SK-N-SH (cell line): ENCODE results near the gene NOC2L. TPM values are rescaled to one million over a fixed set of nuclear protein-coding genes. Genes with fewer than 3 reads are reported as not detected.

ENCODE experiments used
- CTCF ChIA-PET: fragments of 300-600, 350-600 bp; formaldehyde crosslinking; extraction: SDS; loops from one replicate; lab custom pipeline; 2021; lab: Yijun Ruan, JAX
- POLR2A ChIA-PET: fragments of 350-600 bp; sonication (Branson Sonifier 250); formaldehyde crosslinking; extraction: SDS; loops from one replicate; lab custom pipeline; 2020; ENCODE audit warnings: antibody characterized with exemption, inconsistent platforms; lab: Yijun Ruan, JAX
- DNase-seq: peaks from one replicate; pipeline ENCODE4 v3.0.0; 2012
- H2AFZ ChIP-seq: fragments of 200-600 bp; sonication (generic); 2 replicates; pipeline ENCODE4 v1.8.1; 2016; ENCODE audit warnings: antibody characterized with exemption, mild to moderate bottlenecking, low read depth
- H3F3A ChIP-seq: fragments of 200-600 bp; sonication (generic); replicated peaks from 2 replicates; pipeline ENCODE3; 2016; ENCODE audit warnings: antibody characterized with exemption, mild to moderate bottlenecking; ENCODE audit not compliant: insufficient read depth
- H3K27ac ChIP-seq, 2 experiments: fragments of 200-500 bp in 1 of 2; fragments of 200-600 bp in 1 of 2; sonication (Bioruptor generic) in 1 of 2; sonication (generic), shearing (Covaris generic) in 1 of 2; 2 replicates each; pipeline versions ENCODE4 v1.5.1 to v1.6.1; 2014 to 2016; ENCODE audit warnings: low read depth in 2 of 2, inconsistent platforms in 1 of 2, low read length in 1 of 2, mild to moderate bottlenecking in 1 of 2, mixed read lengths in 1 of 2
- H3K27me3 ChIP-seq: fragments of 200-600 bp; sonication (generic), shearing (Covaris generic); 2 replicates; pipeline ENCODE4 v1.6.1; 2016; ENCODE audit warnings: mixed run types; ENCODE audit not compliant: insufficient read depth
- H3K36me3 ChIP-seq, 2 experiments: fragments of 200-500 bp in 1 of 2; fragments of 200-600 bp in 1 of 2; sonication (Bioruptor generic) in 1 of 2; sonication (generic) in 1 of 2; replicated peaks in 1 of 2; 2 replicates each; pipeline versions ENCODE3 to v1.5.1; 2014 to 2016; ENCODE audit warnings: low read length in 1 of 2, mild to moderate bottlenecking in 1 of 2; ENCODE audit not compliant: insufficient read depth in 2 of 2, control insufficient read depth in 1 of 2
- H3K4me1 ChIP-seq, 2 experiments: fragments of 200-500 bp in 1 of 2; fragments of 200-600 bp in 1 of 2; sonication (Bioruptor generic) in 1 of 2; sonication (generic), shearing (Covaris generic) in 1 of 2; 2 replicates each; pipeline versions ENCODE4 v1.5.1 to v1.6.1; 2014 to 2016; ENCODE audit warnings: low read depth in 1 of 2, low read length in 1 of 2, mixed run types in 1 of 2; ENCODE audit not compliant: insufficient read depth in 2 of 2, control insufficient read depth in 1 of 2
- H3K4me2 ChIP-seq: fragments of 200-600 bp; sonication (generic), shearing (Covaris generic); 2 replicates; pipeline ENCODE4 v1.6.1; 2017; ENCODE audit warnings: mixed run types
- H3K4me3 ChIP-seq, 2 experiments: fragments of 200-500 bp in 1 of 2; fragments of 200-600 bp in 1 of 2; sonication (Bioruptor generic) in 1 of 2; sonication (generic), shearing (Covaris generic) in 1 of 2; 2 replicates each; pipeline versions ENCODE4 v1.5.1 to v1.8.1; 2014 to 2016; ENCODE audit warnings: low read depth in 2 of 2, inconsistent platforms in 1 of 2, low read length in 1 of 2, mild to moderate bottlenecking in 1 of 2, mixed read lengths in 1 of 2, moderate library complexity in 1 of 2
- H3K79me2 ChIP-seq: fragments of 200-600 bp; sonication (generic); 2 replicates; pipeline ENCODE4 v1.8.1; 2017; ENCODE audit warnings: mild to moderate bottlenecking; ENCODE audit not compliant: insufficient read depth
- H3K9ac ChIP-seq: fragments of 200-600 bp; sonication (generic); 2 replicates; pipeline ENCODE4 v1.6.1; 2017; ENCODE audit warnings: mixed run types
- H3K9me2 ChIP-seq: fragments of 200-600 bp; sonication (generic); 2 replicates; pipeline ENCODE4 v1.6.1; 2017; ENCODE audit warnings: mixed run types
- H3K9me3 ChIP-seq: fragments of 200-600 bp; sonication (generic); 2 replicates; pipeline ENCODE4 v1.6.1; 2017; ENCODE audit warnings: mixed run types, mild to moderate bottlenecking, moderate library complexity
- H4K20me1 ChIP-seq: fragments of 200-600 bp; sonication (generic); 2 replicates; pipeline ENCODE4 v1.6.1; 2017; ENCODE audit warnings: mild to moderate bottlenecking, mixed run types; ENCODE audit not compliant: insufficient read depth
- CHD2 ChIP-seq: fragments of 150-350 bp; IDR thresholded peaks from 2 replicates; pipeline ENCODE4 v1.6.1; 2018; ENCODE audit warnings: low read length; ENCODE audit not compliant: partially characterized antibody
- EZH2phosphoT487 ChIP-seq: fragments of 200-600 bp; sonication (generic); IDR thresholded peaks from 2 replicates; pipeline ENCODE4 v1.6.1; 2017; ENCODE audit warnings: low read depth, mixed run types, mild to moderate bottlenecking, antibody characterized with exemption, moderate library complexity, borderline replicate concordance
- FOSL2 ChIP-seq: IDR thresholded peaks from 2 replicates; pipeline ENCODE4 v1.4.0; 2012; ENCODE audit warnings: low read depth, mild to moderate bottlenecking, moderate library complexity, borderline replicate concordance
- FOXJ3 ChIP-seq: sonication (generic); formaldehyde crosslinking; IDR thresholded peaks from 2 replicates; pipeline ENCODE4 v1.5.1; 2020; ENCODE audit warnings: mild to moderate bottlenecking, missing genetic modification reagents
- GABPA ChIP-seq: IDR thresholded peaks from 2 replicates; pipeline ENCODE4 v1.4.0; 2012; ENCODE audit warnings: low read depth, mild to moderate bottlenecking
- GATA2 ChIP-seq: sonication (generic); formaldehyde crosslinking; IDR thresholded peaks from 2 replicates; pipeline ENCODE4 v1.5.0; 2020; ENCODE audit warnings: mild to moderate bottlenecking, missing genetic modification reagents
- MEF2A ChIP-seq: IDR thresholded peaks from 2 replicates; pipeline ENCODE4 v1.4.0; 2012; ENCODE audit warnings: low read depth, borderline replicate concordance
- MXI1 ChIP-seq: IDR thresholded peaks from 2 replicates; pipeline ENCODE4 v1.6.1; 2012; ENCODE audit warnings: mild to moderate bottlenecking, low read depth, low read length, improper control_type of control experiment
- NRF1 ChIP-seq: IDR thresholded peaks from 2 replicates; pipeline ENCODE4 v1.6.1; 2012; ENCODE audit warnings: low read depth, mild to moderate bottlenecking, low read length
- PBX3 ChIP-seq: IDR thresholded peaks from 2 replicates; pipeline ENCODE4; 2012
- RAD21 ChIP-seq: IDR thresholded peaks from 2 replicates; pipeline ENCODE4 v1.6.1; 2012; ENCODE audit warnings: mild to moderate bottlenecking, low read length
- RCOR1 ChIP-seq: fragments of 150-350 bp; IDR thresholded peaks from 2 replicates; pipeline ENCODE4 v1.6.1; 2017; ENCODE audit warnings: antibody characterized with exemption, low read length
- SIN3A ChIP-seq: IDR thresholded peaks from 2 replicates; pipeline ENCODE4 v1.6.1; 2012; ENCODE audit warnings: low read depth, mild to moderate bottlenecking, low read length, moderate library complexity, borderline replicate concordance
- SMC3 ChIP-seq: IDR thresholded peaks from 2 replicates; pipeline ENCODE4 v1.6.1; 2012; ENCODE audit warnings: low read depth, low read length, improper control_type of control experiment
- TAF1 ChIP-seq: IDR thresholded peaks from 2 replicates; pipeline ENCODE4 v1.6.1; 2012; ENCODE audit warnings: low read depth, mild to moderate bottlenecking, low read length, moderate library complexity, borderline replicate concordance
- TEAD4 ChIP-seq: IDR thresholded peaks from 2 replicates; pipeline ENCODE4 v1.4.0; 2012; ENCODE audit warnings: mild to moderate bottlenecking, borderline replicate concordance; ENCODE audit not compliant: insufficient read depth
- USF2 ChIP-seq: fragments of 150-350 bp; IDR thresholded peaks from 2 replicates; pipeline ENCODE4 v1.6.1; 2017; ENCODE audit warnings: antibody characterized with exemption, low read length, low read depth, borderline replicate concordance
- WGBS: methylation state at CpG from one replicate; pipeline ENCODE4 v1.1.6; 2017; ENCODE audit warnings: low lambda C conversion rate; 5-methylcytosine and 5-hydroxymethylcytosine counted together
- polyA plus RNA-seq, 3 experiments: library from polyadenylated mRNA; depleted of rRNA; stranded (reverse); fragments of >200 nt; gene quantifications; 2 replicates each; pipeline ENCODE4 v1.2.3, GENCODE V29; 2012
- TF ChIP-seq, protein P1 (sequence below): fragments of 150-350 bp; IDR thresholded peaks from 2 replicates; pipeline ENCODE4 v1.6.1; 2016; ENCODE audit warnings: mild to moderate bottlenecking, low read depth, low read length
- TF ChIP-seq, protein P2 (sequence below): IDR thresholded peaks from 2 replicates; pipeline ENCODE4 v1.4.0; 2012; ENCODE audit warnings: low read depth, borderline replicate concordance

The NOC2L gene
- polyA plus RNA-seq, 1 of the 3 experiments (the other 2 are of a cell fraction), result 124 TPM

- no peaks in the 10 kb centered on the region for H3F3A ChIP-seq
- H3K9ac ChIP-seq, result no peak overlapping the region
- peaks cover 0 to 43% of the 10 kb centered on the region in 2 experiments; a peak in 2 of 4 replicates for H3K4me1 ChIP-seq
- CTCF ChIA-PET, result interaction anchor here (1.0 to 2.9 kb wide), 5 partner anchors 10 to 45 kb away, joined by 3 to 20 read pairs (median 7); no protein-coding TSS in a partner anchor
- no peak overlapping the region for H3K4me2 ChIP-seq
- no peaks in the 10 kb centered on the region for H3K27me3 ChIP-seq
- no peaks in the 10 kb centered on the region for H3K36me3 ChIP-seq
- POLR2A ChIA-PET, result no interaction called here
- 92% methylated on average over 10 of the region's 21 CpGs for WGBS
- no peak overlapping the region for H3K27ac ChIP-seq
- H2AFZ ChIP-seq, result no peak overlapping the region
- no peaks in the 10 kb centered on the region for H3K79me2 ChIP-seq
- H3K9me2 ChIP-seq, result no peaks in the 10 kb centered on the region
- H4K20me1 ChIP-seq, result no peaks in the 10 kb centered on the region
- no peak for DNase-seq
- no peak for TF ChIP-seq RAD21
- TF ChIP-seq FOXJ3 (CRISPR knock-in tag), result no peak
- no peak for TF ChIP-seq SMC3
- TF ChIP-seq, protein P1, sequence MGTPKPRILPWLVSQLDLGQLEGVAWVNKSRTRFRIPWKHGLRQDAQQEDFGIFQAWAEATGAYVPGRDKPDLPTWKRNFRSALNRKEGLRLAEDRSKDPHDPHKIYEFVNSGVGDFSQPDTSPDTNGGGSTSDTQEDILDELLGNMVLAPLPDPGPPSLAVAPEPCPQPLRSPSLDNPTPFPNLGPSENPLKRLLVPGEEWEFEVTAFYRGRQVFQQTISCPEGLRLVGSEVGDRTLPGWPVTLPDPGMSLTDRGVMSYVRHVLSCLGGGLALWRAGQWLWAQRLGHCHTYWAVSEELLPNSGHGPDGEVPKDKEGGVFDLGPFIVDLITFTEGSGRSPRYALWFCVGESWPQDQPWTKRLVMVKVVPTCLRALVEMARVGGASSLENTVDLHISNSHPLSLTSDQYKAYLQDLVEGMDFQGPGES, result no peak
- TF ChIP-seq CHD2, result no peak
- no peak for TF ChIP-seq PBX3
- TF ChIP-seq USF2, result no peak
- no peak for TF ChIP-seq MEF2A
- TF ChIP-seq TAF1, result no peak
- no peak for TF ChIP-seq FOSL2
- no peak for TF ChIP-seq MXI1
- no peak for TF ChIP-seq TEAD4
- no peak for TF ChIP-seq NRF1
- TF ChIP-seq, protein P2, sequence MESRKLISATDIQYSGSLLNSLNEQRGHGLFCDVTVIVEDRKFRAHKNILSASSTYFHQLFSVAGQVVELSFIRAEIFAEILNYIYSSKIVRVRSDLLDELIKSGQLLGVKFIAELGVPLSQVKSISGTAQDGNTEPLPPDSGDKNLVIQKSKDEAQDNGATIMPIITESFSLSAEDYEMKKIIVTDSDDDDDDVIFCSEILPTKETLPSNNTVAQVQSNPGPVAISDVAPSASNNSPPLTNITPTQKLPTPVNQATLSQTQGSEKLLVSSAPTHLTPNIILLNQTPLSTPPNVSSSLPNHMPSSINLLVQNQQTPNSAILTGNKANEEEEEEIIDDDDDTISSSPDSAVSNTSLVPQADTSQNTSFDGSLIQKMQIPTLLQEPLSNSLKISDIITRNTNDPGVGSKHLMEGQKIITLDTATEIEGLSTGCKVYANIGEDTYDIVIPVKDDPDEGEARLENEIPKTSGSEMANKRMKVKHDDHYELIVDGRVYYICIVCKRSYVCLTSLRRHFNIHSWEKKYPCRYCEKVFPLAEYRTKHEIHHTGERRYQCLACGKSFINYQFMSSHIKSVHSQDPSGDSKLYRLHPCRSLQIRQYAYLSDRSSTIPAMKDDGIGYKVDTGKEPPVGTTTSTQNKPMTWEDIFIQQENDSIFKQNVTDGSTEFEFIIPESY, result no peak
- no peak for TF ChIP-seq GATA2 (CRISPR knock-in tag)
- no peak for TF ChIP-seq SIN3A
- TF ChIP-seq RCOR1, result no peak
- TF ChIP-seq EZH2phosphoT487, result no peak
- no peak for TF ChIP-seq GABPA
- no peak overlapping the region for H3K4me3 ChIP-seq
- H3K9me3 ChIP-seq, result no peaks in the 10 kb centered on the region
These were observed 44.7 kb downstream of the NOC2L start for GRCh38 chr1:914131-914890.
